NCI-H2107 treated with DMSO at 0.1 percent for 48 hours (cell line): ENCODE measurements around the gene TRIM41.
"Not testable (repeated sequence)": the region's sequence is repeated elsewhere in the genome, so short reads cannot be mapped to it uniquely, and the experiment has no call there.

ENCODE experiments used
- DNase-seq: peaks from one replicate; lab custom pipeline; 2025; ENCODE audit not compliant: unreplicated experiment; lab: John Stamatoyannopoulos, UW

Gene TRIM41

DNA sequence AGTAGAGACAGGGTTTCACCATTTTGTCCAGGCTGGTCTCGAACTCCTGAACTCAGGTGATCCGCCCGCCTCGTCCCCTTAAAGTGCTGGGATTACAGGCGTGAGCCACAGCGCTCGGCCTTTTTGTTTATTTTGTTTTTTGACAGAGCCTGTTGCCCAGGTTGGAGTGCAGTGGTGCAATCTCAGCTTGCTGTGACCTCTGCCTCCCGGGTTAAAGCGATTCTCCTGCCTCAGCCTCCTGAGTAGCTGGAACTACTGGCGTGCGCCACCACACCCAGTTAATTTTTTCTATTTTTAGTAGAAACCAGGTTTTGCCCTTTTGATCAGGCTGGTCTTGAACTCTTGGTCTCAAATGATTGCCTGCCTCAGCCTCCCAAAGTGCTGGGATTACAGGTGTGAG, 12.9 kb upstream of the TRIM41 start:
- DNase-seq: not testable (repeated sequence)

DNA sequence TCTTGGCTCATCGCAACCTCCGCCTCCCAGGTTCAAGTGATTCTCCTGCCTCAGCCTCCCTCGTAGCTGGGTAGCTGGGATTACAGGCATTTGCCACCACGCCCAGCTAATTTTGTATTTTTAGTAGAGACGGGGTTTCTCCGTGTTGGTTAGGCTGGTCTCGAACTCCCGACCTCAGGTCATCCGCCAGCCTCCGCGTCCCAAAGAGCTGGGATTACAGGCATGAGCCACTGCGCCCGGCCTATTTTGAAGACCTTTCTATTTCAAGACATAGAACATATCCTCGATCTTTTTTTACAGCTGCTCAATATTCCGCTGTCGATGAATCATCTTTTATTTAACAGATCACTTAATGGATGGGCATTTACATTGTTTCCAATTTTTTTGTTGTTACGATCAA, 12.4 kb upstream of the TRIM41 start:
- DNase-seq: not testable (repeated sequence)

- DNase-seq: no peak
These were observed 11.9 kb upstream of the TRIM41 start for GRCh38 chr5:181211208-181211607.

GRCh38 chr5:181212080-181212479, 11.0 kb upstream of the TRIM41 start:
- no peak for DNase-seq

GRCh38 chr5:181212934-181213333, 10.1 kb upstream of the TRIM41 start:
- no peak for DNase-seq

DNA sequence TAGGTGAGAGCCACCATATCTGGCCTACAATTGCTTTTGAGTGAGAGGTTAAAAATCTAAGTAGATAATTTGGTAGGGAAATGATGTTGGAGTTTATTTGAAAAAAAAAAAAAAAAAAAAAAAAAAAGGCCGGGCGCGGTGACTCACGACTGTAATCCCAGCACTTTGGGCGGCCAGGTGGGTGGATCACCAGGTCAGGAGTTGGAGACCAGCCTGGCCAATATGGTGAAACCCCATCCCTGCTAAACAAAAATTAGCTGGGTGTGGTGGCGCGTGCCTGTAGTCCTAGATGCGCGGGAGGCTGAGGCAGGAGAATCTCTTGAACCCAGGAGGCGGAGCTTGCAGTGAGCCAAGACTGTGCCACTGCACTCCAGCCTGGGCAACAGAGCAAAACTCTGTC, 8.8 kb upstream of the TRIM41 start:
- DNase-seq: not testable (repeated sequence)

DNA sequence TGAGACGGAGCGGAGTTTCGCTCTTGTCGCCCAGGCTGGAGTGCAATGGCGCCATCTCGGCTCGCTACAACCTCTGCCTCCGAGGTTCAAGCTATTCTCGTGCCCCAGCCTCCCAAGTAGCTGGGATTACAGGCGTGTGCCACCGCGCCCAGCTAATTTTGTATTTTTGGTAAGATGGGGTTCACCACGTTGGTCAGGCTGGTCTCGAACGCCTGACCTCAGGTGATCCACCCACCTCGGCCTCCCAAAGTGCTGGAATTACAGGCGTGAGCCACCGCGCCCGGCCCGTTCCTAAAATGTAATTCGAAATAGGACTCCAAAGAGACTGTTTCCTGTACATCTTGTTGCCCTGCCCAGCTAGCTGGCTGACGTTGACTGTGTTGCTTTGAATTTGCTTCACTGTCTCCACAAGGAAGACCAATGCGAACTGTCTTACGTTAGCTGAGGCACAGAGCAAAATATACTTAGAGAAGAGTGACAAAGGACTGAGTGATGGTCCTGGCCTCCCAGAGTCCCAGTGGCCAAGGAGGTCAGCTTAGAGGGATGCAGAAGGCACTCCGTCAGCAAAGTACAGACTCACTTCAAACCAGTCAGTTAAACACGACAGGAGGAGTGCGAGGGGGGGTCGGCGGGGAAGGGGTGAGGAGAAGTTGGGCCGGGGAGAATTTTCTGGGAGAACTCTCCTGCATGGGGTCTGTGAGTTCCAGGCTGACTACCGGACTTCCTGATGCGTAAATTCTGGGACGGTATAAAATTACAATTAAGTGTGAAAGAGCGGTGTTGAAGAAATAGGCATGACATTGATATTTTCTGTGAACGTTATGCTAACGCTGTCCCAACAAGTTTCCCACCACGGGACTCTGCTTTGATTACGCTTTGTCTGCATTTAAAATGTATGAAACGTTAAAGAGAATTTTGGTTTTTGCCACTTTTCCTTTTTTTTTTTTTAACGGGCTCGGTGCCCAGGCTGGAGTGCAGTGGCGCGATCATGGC, 6.8 kb upstream of the TRIM41 start:
- no peak for DNase-seq

DNA sequence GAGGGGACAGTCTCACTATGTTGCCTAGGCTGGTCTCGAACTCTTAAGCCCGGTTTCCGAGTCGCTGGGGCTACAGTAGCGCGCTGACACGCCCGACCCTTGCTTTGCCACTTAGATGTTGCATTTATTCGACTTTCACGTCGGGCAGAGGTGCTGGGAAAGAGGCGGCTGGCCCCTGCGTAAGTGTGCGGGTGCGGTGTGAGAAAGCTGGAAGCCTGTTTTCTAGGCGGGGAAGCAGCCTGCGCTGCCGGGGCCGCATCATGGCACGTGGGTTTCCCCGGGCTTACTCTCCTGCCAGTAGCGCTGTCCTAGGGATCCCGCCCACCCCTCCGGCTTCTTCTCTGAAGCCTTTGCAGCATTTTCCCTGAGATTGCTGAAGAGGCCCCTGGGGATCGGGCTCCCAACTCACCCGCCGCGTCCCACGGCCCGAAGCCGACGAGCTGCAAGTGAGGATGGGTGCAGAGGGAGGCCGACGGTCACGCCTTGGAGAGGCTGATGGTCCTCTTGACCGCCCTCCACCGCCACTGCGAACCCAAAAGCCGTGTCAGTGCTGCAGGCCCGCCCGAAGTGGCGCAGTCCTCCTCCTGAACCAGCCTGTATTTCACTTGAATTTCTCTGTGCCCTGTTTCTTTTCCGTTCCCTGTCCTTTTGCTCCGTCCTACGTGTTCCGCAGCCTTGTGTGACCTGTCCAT, 5.8 kb upstream of the TRIM41 start:
- no peak for DNase-seq

- DNase-seq: no peak
These were observed 5.3 kb upstream of the TRIM41 start for GRCh38 chr5:181217803-181218062.

GRCh38 chr5:181218795-181219124, 4.3 kb upstream of the TRIM41 start:
- DNase-seq: no peak

GRCh38 chr5:181219262-181220177, 3.6 kb upstream of the TRIM41 start:
- no peak for DNase-seq

- DNase-seq: no peak
These were observed 2.9 kb upstream of the TRIM41 start for GRCh38 chr5:181220178-181220515.

- no peak for DNase-seq
These were observed 1.8 kb upstream of the TRIM41 start for GRCh38 chr5:181221105-181221791.

DNA sequence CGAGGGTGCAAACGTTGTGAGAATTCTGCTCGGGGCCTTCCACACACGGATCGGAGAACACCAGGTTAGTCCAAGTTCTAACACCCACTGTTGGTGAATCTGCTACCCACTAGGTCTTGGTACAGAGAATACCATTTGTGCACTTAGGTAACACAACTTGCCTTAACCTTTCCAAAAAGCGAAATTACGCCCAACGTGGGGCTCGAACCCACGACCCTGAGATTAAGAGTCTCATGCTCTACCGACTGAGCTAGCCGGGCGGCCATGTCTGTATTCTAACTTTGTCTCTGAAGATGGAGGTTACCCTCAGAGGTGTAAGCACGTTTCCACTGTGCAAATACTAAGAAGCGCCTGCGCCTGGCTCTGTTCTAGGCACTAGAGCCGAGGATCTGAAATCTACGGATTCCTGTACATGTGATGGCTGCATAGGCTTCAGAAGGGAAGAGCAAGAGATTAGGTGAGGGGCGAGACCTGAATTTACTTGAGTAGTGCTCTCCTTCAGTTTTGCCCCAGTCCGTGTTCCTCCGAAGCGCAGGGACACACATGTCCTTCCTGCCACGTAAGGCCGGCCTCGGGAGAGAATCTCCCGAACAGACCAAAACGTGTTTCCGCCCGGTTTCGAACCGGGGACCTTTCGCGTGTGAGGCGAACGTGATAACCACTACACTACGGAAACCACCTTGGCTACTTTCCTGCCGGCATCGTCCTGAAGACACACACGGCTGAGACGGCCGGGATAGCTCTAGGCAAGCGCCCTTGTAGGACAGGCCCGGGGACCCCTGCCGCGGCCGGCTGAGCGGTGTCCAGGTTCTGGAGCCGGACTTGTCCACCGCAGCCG, 1.1 kb upstream of the TRIM41 start:
- no peak for DNase-seq

GRCh38 chr5:181222630-181223057, 437 bp upstream of the TRIM41 start:
- no peak for DNase-seq

- DNase-seq: no peak
These were observed 778 bp downstream of the TRIM41 start for GRCh38 chr5:181223729-181224389.

DNA sequence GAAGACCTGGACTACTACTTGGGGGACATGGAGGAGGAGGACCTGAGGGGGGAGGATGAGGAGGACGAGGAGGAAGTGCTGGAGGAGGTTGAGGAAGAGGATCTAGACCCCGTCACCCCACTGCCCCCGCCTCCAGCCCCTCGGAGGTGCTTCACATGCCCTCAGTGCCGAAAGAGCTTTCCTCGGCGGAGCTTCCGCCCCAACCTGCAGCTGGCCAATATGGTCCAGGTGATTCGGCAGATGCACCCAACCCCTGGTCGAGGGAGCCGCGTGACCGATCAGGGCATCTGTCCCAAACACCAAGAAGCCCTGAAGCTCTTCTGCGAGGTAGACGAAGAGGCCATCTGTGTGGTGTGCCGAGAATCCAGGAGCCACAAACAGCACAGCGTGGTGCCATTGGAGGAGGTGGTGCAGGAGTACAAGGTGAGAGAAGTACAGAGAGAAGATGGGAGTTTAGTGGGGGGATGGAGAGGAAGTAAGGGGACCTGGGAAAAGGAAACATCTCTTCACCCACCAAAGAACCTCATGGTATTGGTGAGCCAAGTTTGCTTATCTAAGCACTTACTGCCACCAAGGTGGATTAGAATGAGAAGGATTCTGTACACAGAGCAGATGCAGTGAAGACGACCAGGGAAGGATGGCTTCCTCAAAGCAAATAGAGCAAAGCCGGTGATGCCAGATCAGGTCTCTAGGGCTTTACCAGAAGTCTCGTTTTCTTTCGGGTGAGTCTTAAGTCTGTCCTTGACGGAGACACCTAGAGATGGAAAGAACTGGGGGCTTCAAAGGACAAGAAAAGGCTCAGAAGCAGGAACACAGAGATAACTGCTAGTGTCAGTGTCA, 1.5 kb downstream of the TRIM41 start:
- DNase-seq: no peak

- DNase-seq: no peak
These were observed 6.9 kb downstream of the TRIM41 start for GRCh38 chr5:181229996-181230395.

- no peak for DNase-seq
These were observed 7.5 kb downstream of the TRIM41 start for GRCh38 chr5:181230551-181230950.
